Immature natural killer cell (primary cell): ENCODE measurements around the gene C6orf58. TPM values are rescaled to one million over a fixed set of nuclear protein-coding genes. Genes with fewer than 3 reads are reported as not detected.
"Not testable (repeated sequence)": the region's sequence is repeated elsewhere in the genome, so short reads cannot be mapped to it uniquely, and the experiment has no call there.

ENCODE experiments used
- DNase-seq, 3 donors: peaks; one replicate each; pipeline ENCODE4 v3.0.0; 2022; ENCODE audit warnings: mixed read lengths in 1 of 3
- H3K27ac Mint-ChIP-seq, 6 donors: one replicate each; pipeline ENCODE4 v1.8.0; 2020; ENCODE audit warnings: mixed read lengths in 6 of 6, mild to moderate bottlenecking in 5 of 6, inconsistent platforms in 4 of 6, moderate library complexity in 3 of 6
- H3K27me3 Mint-ChIP-seq, 3 donors: one replicate each; pipeline ENCODE4 v1.8.0; 2020 to 2021; ENCODE audit warnings: low read depth in 3 of 3, mild to moderate bottlenecking in 3 of 3, mixed read lengths in 3 of 3, moderate library complexity in 3 of 3, inconsistent platforms in 1 of 3
- H3K36me3 Mint-ChIP-seq, 3 donors: one replicate each; pipeline ENCODE4 v1.8.0; 2020; ENCODE audit warnings: mixed read lengths in 3 of 3, inconsistent platforms in 2 of 3, mild to moderate bottlenecking in 2 of 3
- H3K4me1 Mint-ChIP-seq, 2 donors: one replicate each; pipeline ENCODE4 v1.8.0; 2020; ENCODE audit warnings: inconsistent platforms in 2 of 2, mild to moderate bottlenecking in 2 of 2, mixed read lengths in 2 of 2, moderate library complexity in 1 of 2
- H3K4me3 Mint-ChIP-seq, 5 donors: one replicate each; pipeline ENCODE4 v1.8.0; 2020; ENCODE audit warnings: mild to moderate bottlenecking in 5 of 5, mixed read lengths in 5 of 5, inconsistent platforms in 3 of 5, moderate library complexity in 3 of 5
- H3K9me3 Mint-ChIP-seq, 6 donors: one replicate each; pipeline ENCODE4 v1.8.0; 2020; ENCODE audit warnings: mild to moderate bottlenecking in 6 of 6, mixed read lengths in 6 of 6, inconsistent platforms in 4 of 6, moderate library complexity in 3 of 6
- polyA plus RNA-seq, 3 donors: library from polyadenylated mRNA; unstranded; fragments of 300-500 nt; fragmentation: Illumina TruSeq; gene quantifications; one replicate each; pipeline ENCODE4 v1.2.3, GENCODE V29; 2021

Gene C6orf58
- polyA plus RNA-seq, 3 donors from 2014 or later, result not detected

DNA sequence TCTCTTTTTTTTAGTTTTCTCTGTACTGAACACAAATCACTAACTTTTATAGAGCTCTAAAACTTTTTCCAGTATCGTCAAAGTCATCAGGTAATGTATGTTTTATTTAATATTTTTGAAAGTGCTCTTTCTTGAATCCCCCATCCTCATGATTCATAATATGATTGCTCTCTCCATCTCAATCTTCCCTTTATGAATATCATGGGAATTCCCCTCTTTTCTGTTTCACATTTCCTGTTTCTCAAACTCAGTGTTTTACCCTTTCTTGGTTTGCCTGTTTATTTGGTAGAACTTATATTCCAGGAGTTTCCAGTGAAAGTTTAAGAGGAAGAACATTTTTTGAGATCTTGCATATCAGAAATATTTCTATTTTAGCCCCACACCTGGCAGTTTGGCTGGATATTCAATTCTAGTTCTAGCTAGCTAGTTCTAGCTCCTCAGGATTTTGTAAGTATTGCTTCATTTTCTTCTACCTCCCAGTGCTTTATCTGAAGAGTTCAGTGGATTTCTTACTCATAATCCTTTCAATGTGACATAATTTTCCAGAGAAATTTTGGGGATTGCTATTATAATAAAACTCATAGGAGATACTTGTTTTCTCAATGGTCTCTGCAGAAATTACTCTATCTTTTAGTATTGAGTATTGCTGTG lies 6.1 kb upstream of the C6orf58 start:
- Mint-ChIP-seq H3K9me3 (no peaks in the 10 kb centered on the region), H3K36me3 (no peaks in the 10 kb centered on the region), H3K27me3 (peaks cover 2 to 6% (median 5%) of the 10 kb centered on the region in 3 donors), H3K27ac (no peak overlapping the region), H3K4me3 (no peak overlapping the region), H3K4me1 (no peaks in the 10 kb centered on the region)
- DNase-seq, result no peak

DNA sequence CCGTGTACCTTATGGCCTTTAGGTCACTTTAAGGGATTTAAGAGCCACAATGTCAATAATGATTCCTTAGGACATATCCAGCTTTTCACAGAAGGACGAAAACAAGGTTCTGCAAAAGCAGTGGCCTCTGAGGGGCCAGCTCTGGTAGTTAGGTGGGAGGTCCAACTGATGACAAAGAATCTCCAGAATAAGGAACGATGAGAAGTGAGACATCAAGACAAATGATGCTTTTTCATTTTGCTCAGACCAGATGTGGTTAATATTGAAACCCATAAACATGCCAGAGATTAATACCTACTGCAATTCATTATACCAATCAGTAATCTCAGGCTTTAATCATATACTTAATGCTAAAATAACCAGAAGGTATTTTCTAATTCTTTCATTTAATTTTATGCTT lies 1.9 kb downstream of the C6orf58 start:
- no peak overlapping the region for H3K27ac Mint-ChIP-seq

DNA sequence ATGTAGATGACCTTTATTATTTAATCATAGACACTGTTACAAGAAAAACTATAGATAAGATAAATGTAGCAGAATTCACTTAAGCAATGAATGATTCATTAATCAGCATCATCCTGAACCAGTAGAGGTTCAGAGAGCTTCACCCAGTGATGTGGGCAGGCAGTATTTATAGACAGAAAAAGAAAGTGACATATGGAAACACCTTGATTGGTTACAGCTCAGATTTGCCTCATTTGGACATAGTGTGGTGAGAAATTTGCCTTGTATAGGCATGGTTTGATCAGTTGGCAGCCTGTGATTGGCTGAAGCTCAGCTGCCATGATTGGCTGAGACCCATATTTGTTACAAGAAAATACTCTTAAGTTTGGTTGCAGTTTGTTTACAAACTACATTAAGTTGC lies 4.6 kb downstream of the C6orf58 start:
- no peaks in the 10 kb centered on the region for H3K36me3 Mint-ChIP-seq
- H3K27ac Mint-ChIP-seq, result no peak overlapping the region
- no peak for DNase-seq
- no peaks in the 10 kb centered on the region for H3K4me1 Mint-ChIP-seq
- H3K27me3 Mint-ChIP-seq, result peaks cover 2 to 6% (median 2%) of the 10 kb centered on the region in 3 donors
- peaks cover 0 to 2% (median 0%) of the 10 kb centered on the region in 6 donors for H3K9me3 Mint-ChIP-seq
- H3K4me3 Mint-ChIP-seq, result no peak overlapping the region

More for the DNA sequence above, 1.9 kb downstream of the C6orf58 start:
- peaks cover 0 to 2% (median 0%) of the 10 kb centered on the region in 6 donors for H3K9me3 Mint-ChIP-seq
- H3K4me1 Mint-ChIP-seq, result no peaks in the 10 kb centered on the region
- no peak for DNase-seq
- no peaks in the 10 kb centered on the region for H3K36me3 Mint-ChIP-seq
- H3K27me3 Mint-ChIP-seq, result peaks cover 0 to 6% (median 4%) of the 10 kb centered on the region in 3 donors
- no peak overlapping the region for H3K4me3 Mint-ChIP-seq

DNA sequence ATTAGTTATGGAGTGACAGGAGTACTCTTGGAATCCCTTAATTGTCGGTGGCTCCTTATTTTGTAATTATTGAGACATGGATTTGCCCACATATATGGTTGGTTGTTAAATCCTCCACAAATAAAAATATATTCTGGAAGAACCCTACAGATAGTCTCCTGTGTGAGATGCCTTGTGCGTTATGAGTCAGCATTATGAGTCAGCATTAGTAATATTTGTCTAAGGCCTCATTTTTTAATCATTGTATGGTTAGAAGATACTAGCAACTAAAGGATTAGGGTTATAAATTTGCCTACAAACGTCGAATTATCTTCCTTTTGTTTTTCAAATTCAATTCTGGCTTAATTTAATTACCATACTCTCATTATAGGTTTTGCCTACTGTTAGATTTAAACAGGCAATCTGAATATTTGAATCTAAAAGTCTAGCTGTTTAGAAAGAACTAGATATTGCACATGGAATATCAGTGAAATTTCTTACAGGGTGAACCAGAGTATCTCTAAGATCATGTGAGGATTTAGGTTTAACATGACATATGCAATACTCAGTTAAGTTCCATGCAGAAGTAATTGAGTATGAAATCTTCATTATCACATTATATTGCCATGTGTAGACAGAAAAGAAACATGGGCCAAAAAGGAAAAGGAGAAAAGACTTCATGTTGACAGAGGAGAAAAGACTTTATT lies 5.9 kb downstream of the C6orf58 start:
- H3K9me3 Mint-ChIP-seq, result peaks cover 0 to 2% (median 0%) of the 10 kb centered on the region in 6 donors
- H3K36me3 Mint-ChIP-seq, result no peaks in the 10 kb centered on the region
- H3K4me3 Mint-ChIP-seq, result no peak overlapping the region
- DNase-seq, result no peak
- H3K27me3 Mint-ChIP-seq, result peaks cover 2 to 6% (median 2%) of the 10 kb centered on the region in 3 donors
- H3K4me1 Mint-ChIP-seq, result no peaks in the 10 kb centered on the region
- no peak overlapping the region for H3K27ac Mint-ChIP-seq

DNA sequence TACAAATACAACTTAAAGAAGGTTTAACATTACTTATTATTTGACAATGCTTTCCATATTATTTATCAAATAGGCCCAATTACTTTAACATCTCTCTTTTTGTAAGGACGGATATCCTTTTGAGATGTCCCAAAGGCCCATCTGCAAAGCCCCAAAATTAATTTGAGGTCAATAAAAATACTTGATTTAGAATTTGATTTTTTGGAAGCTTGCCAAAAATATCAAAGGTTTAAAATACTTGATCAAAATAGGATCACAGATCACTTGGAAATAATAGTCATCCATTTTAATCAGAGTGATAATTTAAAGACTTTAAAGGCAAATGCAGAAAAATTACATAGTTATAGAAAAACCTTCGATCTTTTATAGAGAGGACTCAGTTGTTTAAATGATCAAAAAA lies 8.1 kb downstream of the C6orf58 start:
- peaks cover 0 to 2% (median 0%) of the 10 kb centered on the region in 6 donors for H3K9me3 Mint-ChIP-seq
- peaks cover 0 to 5% (median 2%) of the 10 kb centered on the region in 3 donors for H3K27me3 Mint-ChIP-seq
- H3K4me1 Mint-ChIP-seq, result no peaks in the 10 kb centered on the region
- H3K4me3 Mint-ChIP-seq, result no peak overlapping the region
- no peak for DNase-seq
- no peaks in the 10 kb centered on the region for H3K36me3 Mint-ChIP-seq
- no peak overlapping the region for H3K27ac Mint-ChIP-seq

DNA sequence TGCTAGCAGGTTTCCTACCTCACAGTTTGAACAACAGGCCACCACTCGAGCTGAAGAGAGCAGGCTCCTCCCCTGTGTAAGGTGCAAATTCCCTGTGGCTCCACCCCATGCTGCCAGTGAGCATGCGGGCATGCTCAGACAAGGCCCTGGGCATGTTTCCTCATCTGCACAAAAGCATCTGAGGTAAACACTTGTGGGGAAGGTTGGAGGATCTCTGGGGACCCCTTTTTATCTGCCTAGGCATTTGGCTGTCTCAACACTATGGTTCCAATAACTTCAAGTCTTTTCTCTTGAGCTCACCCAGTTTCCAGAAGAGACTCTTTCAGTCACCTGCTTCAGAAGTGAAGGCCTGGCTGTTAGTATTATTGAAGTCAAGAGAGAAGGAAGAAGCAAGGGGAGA lies 9.4 kb downstream of the C6orf58 start:
- H3K4me1 Mint-ChIP-seq, result no peaks in the 10 kb centered on the region

DNA sequence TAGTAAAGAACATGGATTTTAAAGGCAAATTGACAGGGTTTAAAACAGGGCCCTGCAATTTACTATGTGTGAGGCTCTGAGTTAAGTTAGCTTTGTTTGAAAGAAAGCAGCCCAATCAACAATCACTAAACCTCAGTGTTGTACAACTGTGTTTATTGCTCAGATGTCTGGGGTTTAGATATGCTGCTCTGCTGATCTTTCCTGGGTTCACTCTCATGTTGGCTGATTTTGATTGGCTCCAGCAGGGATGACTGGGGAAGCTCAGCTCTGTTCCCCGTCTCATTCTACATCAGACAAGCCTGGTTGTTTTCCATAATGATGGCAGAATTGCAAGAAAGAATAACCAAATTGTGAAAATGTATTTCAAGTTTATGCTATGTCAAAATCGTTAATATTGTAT lies 10.9 kb downstream of the C6orf58 start:
- Mint-ChIP-seq H3K4me3 (no peak overlapping the region), H3K27me3 (peaks cover 0 to 3% (median 2%) of the 10 kb centered on the region in 3 donors), H3K36me3 (no peaks in the 10 kb centered on the region), H3K9me3 (peaks cover 0 to 6% (median 0%) of the 10 kb centered on the region in 6 donors), H3K27ac (no peak overlapping the region), H3K4me1 (no peaks in the 10 kb centered on the region)
- DNase-seq, result no peak

More for the DNA sequence above, 9.4 kb downstream of the C6orf58 start:
- H3K36me3 Mint-ChIP-seq, result no peaks in the 10 kb centered on the region
- no peak overlapping the region for H3K4me3 Mint-ChIP-seq
- no peak overlapping the region for H3K27ac Mint-ChIP-seq
- H3K9me3 Mint-ChIP-seq, result peaks cover 0 to 2% (median 0%) of the 10 kb centered on the region in 6 donors
- no peak for DNase-seq
- peaks cover 0 to 3% (median 2%) of the 10 kb centered on the region in 3 donors for H3K27me3 Mint-ChIP-seq

DNA sequence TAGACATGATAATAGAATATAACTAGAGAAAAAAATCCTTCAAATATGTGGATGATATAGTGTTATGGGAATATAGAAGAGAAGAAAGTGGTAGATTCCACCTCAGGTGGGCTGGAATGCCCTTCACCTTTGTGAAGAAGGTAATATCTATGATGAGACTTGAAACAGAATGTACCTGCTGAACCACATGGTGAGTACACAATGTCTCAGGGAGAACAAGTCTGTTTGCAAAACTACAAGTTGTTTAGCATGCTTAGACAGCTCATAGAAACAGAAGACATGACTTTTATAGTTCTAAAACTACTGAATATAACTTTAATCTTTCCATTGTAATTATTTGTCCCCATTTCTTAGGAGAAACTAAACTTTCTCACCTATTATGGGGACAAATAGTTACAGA lies 12.2 kb downstream of the C6orf58 start:
- H3K4me1 Mint-ChIP-seq, result no peaks in the 10 kb centered on the region
- no peaks in the 10 kb centered on the region for H3K36me3 Mint-ChIP-seq
- no peak for DNase-seq
- H3K27ac Mint-ChIP-seq, result no peak overlapping the region
- peaks cover 0 to 6% (median 0%) of the 10 kb centered on the region in 6 donors for H3K9me3 Mint-ChIP-seq
- H3K27me3 Mint-ChIP-seq, result peaks cover 0 to 2% (median 0%) of the 10 kb centered on the region in 3 donors
- H3K4me3 Mint-ChIP-seq, result no peak overlapping the region

DNA sequence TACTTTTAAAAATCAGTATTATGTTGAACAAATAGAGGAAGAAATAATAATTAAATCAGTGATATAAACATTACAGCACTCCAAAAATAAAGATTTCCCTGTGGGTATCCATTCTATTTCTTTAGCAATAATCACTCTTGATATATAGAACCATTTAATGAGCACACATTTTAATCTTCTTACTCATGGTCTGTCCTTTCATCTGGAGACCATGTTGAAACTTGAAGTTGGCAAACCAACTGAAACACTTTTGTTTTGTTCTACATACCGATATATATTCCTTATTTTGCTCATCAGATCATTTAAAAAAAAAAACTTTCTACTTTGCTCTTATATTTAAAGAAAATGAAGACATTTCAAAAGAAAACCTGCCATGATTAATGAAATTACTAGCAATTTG lies 13.4 kb downstream of the C6orf58 start:
- no peak overlapping the region for H3K27ac Mint-ChIP-seq
- H3K4me1 Mint-ChIP-seq, result no peaks in the 10 kb centered on the region

DNA sequence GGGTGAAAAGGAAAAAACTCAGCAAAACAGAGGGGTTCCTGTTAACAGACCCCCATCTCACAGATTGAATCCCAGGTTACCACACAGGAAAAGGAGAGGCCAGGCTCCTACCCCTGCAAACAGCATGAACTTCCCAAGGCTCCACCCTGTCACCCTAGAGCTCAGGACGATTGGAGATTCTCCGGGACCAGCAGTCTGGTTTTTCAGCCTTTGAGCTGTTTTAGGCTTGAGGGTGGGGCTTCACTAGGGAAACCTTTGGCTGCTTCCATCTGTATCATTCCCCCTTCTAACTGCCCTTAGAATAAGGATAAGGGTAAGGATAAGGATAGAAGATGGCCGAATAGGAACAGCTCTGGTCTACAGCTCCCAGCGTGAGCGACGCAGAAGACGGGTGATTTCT lies 16.0 kb downstream of the C6orf58 start:
- Mint-ChIP-seq H3K27me3 (no peaks in the 10 kb centered on the region), H3K9me3 (peaks cover 0 to 6% (median 0%) of the 10 kb centered on the region in 6 donors), H3K27ac (no peak overlapping the region), H3K36me3 (no peaks in the 10 kb centered on the region), H3K4me1 (no peaks in the 10 kb centered on the region), H3K4me3 (no peak overlapping the region)
- no peak for DNase-seq

More for the DNA sequence above, 13.4 kb downstream of the C6orf58 start:
- Mint-ChIP-seq H3K9me3 (peaks cover 0 to 6% (median 0%) of the 10 kb centered on the region in 6 donors), H3K36me3 (no peaks in the 10 kb centered on the region), H3K27me3 (peaks cover 0 to 2% (median 0%) of the 10 kb centered on the region in 3 donors), H3K4me3 (no peak overlapping the region)
- DNase-seq, result no peak

DNA sequence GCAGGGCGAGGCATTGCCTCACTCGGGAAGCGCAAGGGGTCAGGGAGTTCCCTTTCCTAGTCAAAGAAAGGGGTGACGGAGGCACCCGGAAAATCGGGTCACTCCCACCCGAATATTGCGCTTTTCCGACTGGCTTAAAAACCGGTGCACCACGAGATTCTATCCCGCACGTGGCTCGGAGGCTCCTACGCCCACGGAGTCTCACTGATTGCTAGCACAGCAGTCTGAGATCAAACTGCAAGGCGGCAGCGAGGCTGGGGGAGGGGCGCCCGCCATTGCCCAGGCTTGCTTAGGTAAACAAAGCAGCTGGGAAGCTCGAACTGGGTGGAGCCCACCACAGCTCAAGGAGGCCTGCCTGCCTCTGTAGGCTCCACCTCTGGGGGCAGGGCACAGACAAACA lies 16.5 kb downstream of the C6orf58 start:
- H3K27ac Mint-ChIP-seq, H3K4me3 Mint-ChIP-seq, DNase-seq, H3K9me3 Mint-ChIP-seq, H3K27me3 Mint-ChIP-seq, H3K4me1 Mint-ChIP-seq, H3K36me3 Mint-ChIP-seq: not testable (repeated sequence)

DNA sequence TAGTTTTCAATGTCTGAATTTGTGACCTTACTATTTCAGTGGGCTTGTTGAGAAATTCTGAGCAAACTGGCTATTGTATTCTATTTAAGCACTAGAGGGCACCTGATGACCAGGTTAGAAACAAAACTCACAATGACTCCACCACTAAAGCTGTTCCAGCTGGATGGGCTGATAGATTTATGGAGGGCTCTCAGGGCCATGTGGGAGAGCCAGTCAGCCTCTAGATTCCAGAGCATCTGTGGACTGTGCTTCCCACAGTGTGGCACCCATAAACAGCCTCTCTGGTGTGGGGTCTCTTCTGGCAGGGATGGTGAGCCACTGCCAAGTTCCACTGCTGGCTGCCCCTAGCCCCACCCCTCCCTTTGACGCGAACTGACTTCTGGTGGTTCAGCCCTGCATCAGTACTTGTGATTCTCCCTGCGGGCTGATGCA lies 29.2 kb downstream of the C6orf58 start:
- peaks cover 0 to 2% (median 2%) of the 10 kb centered on the region in 3 donors for H3K27me3 Mint-ChIP-seq
- H3K4me1 Mint-ChIP-seq, result no peaks in the 10 kb centered on the region
- no peak for DNase-seq
- H3K9me3 Mint-ChIP-seq, result peaks cover 6 to 14% (median 9%) of the 10 kb centered on the region in 6 donors
- H3K4me3 Mint-ChIP-seq, result no peak overlapping the region
- H3K36me3 Mint-ChIP-seq, result no peaks in the 10 kb centered on the region
- no peak overlapping the region for H3K27ac Mint-ChIP-seq

DNA sequence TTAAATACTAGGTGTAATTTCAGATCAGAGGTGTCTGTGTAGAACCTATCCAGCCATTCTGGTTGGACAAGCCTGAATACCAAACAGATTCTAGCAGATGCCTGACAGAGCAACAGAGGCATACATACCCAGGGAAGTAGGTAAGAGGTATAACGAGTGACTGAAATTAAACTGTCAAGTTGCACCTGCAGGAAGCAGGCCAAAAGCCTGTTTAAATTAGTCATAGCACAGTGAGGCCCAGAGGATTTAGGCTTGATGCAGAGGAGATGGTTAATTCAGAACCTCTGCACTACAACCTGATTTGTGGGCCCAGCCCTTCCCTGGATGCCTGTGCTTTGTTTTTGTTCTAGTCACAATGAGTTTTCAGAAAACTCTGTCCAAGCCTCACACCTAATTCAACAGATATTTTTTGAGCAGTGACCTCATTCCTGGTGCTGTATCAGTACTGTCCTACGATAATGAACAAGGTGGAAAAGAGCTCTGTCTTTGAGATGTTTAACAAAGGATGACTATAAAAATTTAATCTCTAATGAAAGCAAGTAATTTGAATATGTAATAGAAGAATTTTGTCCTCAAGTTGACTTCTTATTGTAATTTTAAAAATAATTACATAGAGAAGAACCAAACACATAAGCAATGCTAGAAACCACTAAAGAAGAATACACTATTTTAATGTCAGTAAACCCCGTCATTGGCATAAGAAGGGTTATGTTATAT lies 31.7 kb downstream of the C6orf58 start:
- Mint-ChIP-seq H3K9me3 (peaks cover 0 to 4% (median under 1%) of the 10 kb centered on the region in 6 donors), H3K4me1 (no peaks in the 10 kb centered on the region), H3K36me3 (no peaks in the 10 kb centered on the region), H3K27ac (no peak overlapping the region), H3K27me3 (peaks cover 0 to 5% (median 2%) of the 10 kb centered on the region in 3 donors), H3K4me3 (no peak overlapping the region)
- no peak for DNase-seq

DNA sequence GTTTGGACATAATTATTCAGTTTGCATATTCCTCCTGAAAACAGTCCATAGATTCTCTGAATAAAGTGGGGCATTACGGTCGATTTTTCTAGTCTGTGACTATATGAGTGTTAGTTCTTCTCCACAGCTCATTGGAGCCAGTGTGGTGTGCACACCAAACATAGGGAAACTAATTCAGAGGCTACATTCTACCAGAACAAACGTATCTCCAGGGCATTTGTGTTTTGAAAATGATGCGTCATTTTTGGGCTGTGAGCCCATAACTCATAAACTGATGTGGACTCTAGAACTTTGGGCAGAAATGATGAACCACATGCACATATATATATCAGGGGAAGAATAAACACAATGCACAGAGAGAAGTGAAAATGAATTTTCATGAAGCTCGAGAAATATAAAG lies 41.8 kb downstream of the C6orf58 start:
- H3K36me3 Mint-ChIP-seq, result no peaks in the 10 kb centered on the region
- no peak overlapping the region for H3K4me3 Mint-ChIP-seq
- H3K27ac Mint-ChIP-seq, result no peak overlapping the region
- H3K27me3 Mint-ChIP-seq, result peaks cover 0 to 4% (median 2%) of the 10 kb centered on the region in 3 donors
- H3K4me1 Mint-ChIP-seq, result no peaks in the 10 kb centered on the region
- DNase-seq, result no peak
- H3K9me3 Mint-ChIP-seq, result peaks cover 0 to 7% (median 0%) of the 10 kb centered on the region in 6 donors
